Right lobe of liver (tissue), 4 donors: ENCODE measurements around the gene FRMD4A.
A peak's percentile ranks its signal among the peaks of the same experiment; 100 is the strongest.

Source experiments
- POLR2A ChIP-seq: fragments of 450-650 bp; IDR thresholded peaks from one replicate; pipeline ENCODE4 v1.6.1; 2017; ENCODE audit warnings: antibody characterized with exemption, mild to moderate bottlenecking
- TF ChIP-seq, protein P1 (sequence below), 4 donors: fragments of 200-600 bp in 3 of 4; fragments of 450-650 bp in 1 of 4; IDR thresholded peaks; one replicate each; pipeline versions ENCODE4 v1.5.1 to v1.8.0; 2016 to 2022; ENCODE audit warnings: antibody characterized with exemption in 4 of 4, mild to moderate bottlenecking in 2 of 4
- donor health status: DM: no; HTN: no; CAD: no.
- donor health status: DM: no; HTN: no; CAD: no.
- donor health status: DM: no; HTN: yes; CAD: no.

DNA sequence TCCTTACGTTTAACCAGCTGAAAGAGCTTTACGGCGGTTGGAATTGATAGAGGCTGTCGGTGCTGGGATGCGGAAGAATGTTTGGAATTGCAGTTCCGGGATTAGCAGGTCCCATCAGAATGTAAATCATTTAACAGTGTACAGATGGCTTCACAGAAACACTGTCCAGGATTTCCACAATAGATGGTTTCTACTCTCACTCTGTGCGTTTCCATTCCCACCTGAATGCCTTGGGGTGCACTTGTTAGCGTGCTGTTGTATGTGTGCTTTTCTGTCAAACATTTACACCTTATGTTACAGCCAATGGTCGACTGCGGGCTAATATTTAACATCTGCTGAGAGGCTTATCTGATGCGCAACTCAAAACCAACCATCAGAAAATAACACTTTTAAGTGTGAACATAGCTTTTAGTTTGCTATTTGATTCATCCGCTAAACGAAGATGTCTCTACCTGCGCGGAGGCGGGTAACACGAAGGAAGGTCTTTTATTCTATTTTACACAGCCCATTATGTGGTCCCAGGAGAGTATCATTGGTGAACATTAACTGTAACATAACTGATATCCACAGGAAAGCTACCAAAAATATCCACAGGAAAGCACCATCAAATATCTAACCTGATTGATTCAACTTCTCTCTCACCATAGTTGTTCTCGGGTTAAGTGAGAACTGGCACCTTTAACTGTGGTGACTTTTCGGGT is 564.9 kb downstream of the FRMD4A start:
- TF ChIP-seq, protein P1, sequence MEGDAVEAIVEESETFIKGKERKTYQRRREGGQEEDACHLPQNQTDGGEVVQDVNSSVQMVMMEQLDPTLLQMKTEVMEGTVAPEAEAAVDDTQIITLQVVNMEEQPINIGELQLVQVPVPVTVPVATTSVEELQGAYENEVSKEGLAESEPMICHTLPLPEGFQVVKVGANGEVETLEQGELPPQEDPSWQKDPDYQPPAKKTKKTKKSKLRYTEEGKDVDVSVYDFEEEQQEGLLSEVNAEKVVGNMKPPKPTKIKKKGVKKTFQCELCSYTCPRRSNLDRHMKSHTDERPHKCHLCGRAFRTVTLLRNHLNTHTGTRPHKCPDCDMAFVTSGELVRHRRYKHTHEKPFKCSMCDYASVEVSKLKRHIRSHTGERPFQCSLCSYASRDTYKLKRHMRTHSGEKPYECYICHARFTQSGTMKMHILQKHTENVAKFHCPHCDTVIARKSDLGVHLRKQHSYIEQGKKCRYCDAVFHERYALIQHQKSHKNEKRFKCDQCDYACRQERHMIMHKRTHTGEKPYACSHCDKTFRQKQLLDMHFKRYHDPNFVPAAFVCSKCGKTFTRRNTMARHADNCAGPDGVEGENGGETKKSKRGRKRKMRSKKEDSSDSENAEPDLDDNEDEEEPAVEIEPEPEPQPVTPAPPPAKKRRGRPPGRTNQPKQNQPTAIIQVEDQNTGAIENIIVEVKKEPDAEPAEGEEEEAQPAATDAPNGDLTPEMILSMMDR (IDR thresholded peaks at IDR 0.05), result no peak
- peak; percentile 40 for TF ChIP-seq POLR2A
